ENCODE results near the gene UFD1. TPM values are rescaled to one million over a fixed set of nuclear protein-coding genes. Genes with fewer than 3 reads are reported as not detected.
A peak's percentile ranks its signal among the peaks of the same experiment; 100 is the strongest.
"Not testable (repeated sequence)": the region's sequence is repeated elsewhere in the genome, so short reads cannot be mapped to it uniquely, and the experiment has no call there.

The UFD1 gene
- total and polyA plus RNA-seq, 2 experiments from 2014 or later, result 23.4 to 77.3 TPM

- H3K27me3 ChIP-seq, result no peaks in the 10 kb centered on the region
- DNase-seq (ENCODE audit: low read depth in 1 of 2, low spot score in 1 of 2), result no peak
- H3K27ac ChIP-seq, result no peak overlapping the region
- TF ChIP-seq CTCF (IDR thresholded peaks at IDR 0.05; ENCODE audit: low read depth, low read length), result no peak
- peaks cover 19% of the 10 kb centered on the region for H3K36me3 ChIP-seq
- H3K4me1 ChIP-seq (ENCODE audit: low read depth), result peaks cover 16% of the 10 kb centered on the region
- H3K4me3 ChIP-seq, result no peak overlapping the region
- H3K9me3 ChIP-seq (ENCODE audit: low read depth), result no peaks in the 10 kb centered on the region
These were observed 29.6 kb downstream of the UFD1 start for GRCh38 chr22:19449422-19449767.

- no peaks in the 10 kb centered on the region for H3K27me3 ChIP-seq
- no peak for TF ChIP-seq CTCF (IDR thresholded peaks at IDR 0.05; ENCODE audit: low read depth, low read length)
- no peaks in the 10 kb centered on the region for H3K9me3 ChIP-seq (ENCODE audit: low read depth)
- H3K27ac ChIP-seq, result peak overlapping the region; percentile 97
- peaks cover 16% of the 10 kb centered on the region for H3K4me1 ChIP-seq (ENCODE audit: low read depth)
- DNase-seq (ENCODE audit: low read depth in 1 of 2, low spot score in 1 of 2), result no peak
- H3K36me3 ChIP-seq, result peaks cover 17% of the 10 kb centered on the region
- peak overlapping the region; percentile 63 for H3K4me3 ChIP-seq
These were observed 30.1 kb downstream of the UFD1 start for GRCh38 chr22:19448739-19449421.

- H3K27me3 ChIP-seq, result no peaks in the 10 kb centered on the region
- peaks cover 20% of the 10 kb centered on the region for H3K36me3 ChIP-seq
- H3K4me1 ChIP-seq (ENCODE audit: low read depth), result peaks cover 16% of the 10 kb centered on the region
- H3K9me3 ChIP-seq (ENCODE audit: low read depth), result no peaks in the 10 kb centered on the region
- peak; percentile 67 to 86 for DNase-seq (ENCODE audit: low read depth in 1 of 2, low spot score in 1 of 2)
- peak overlapping the region; percentile 97 for H3K27ac ChIP-seq
- peak overlapping the region; percentile 63 for H3K4me3 ChIP-seq
- no peak for TF ChIP-seq CTCF (IDR thresholded peaks at IDR 0.05; ENCODE audit: low read depth, low read length)
These were observed 30.9 kb downstream of the UFD1 start for GRCh38 chr22:19448076-19448607.

GRCh38 chr22:19447330-19448075 lies 31.5 kb downstream of the UFD1 start, which contains the start of gene C22orf39:
Gene C22orf39, minus strand, starts transcription at chr22:19447711. Its CDS starts 23 bp downstream, at chr22:19447688.
- H3K4me1 ChIP-seq (ENCODE audit: low read depth), result peaks cover 16% of the 10 kb centered on the region
- DNase-seq (ENCODE audit: low read depth in 1 of 2, low spot score in 1 of 2), result peak; percentile 95 to 96
- H3K4me3 ChIP-seq, result peak within 1 kb of the TSS; percentile 63
- no peaks in the 10 kb centered on the region for H3K9me3 ChIP-seq (ENCODE audit: low read depth)
- no peak for TF ChIP-seq CTCF (IDR thresholded peaks at IDR 0.05; ENCODE audit: low read depth, low read length)
- peaks cover 14% of the 10 kb centered on the region for H3K36me3 ChIP-seq
- H3K27me3 ChIP-seq, result no peaks in the 10 kb centered on the region
- H3K27ac ChIP-seq, result peak within 1 kb of the TSS; percentile 97

GRCh38 chr22:19446603-19447329 lies 32.2 kb downstream of the UFD1 start:
- no peaks in the 10 kb centered on the region for H3K9me3 ChIP-seq (ENCODE audit: low read depth)
- H3K36me3 ChIP-seq, result peaks cover 11% of the 10 kb centered on the region
- DNase-seq (ENCODE audit: low read depth in 1 of 2, low spot score in 1 of 2), result no peak
- H3K27ac ChIP-seq, result peak overlapping the region; percentile 97
- peaks cover 16% of the 10 kb centered on the region for H3K4me1 ChIP-seq (ENCODE audit: low read depth)
- no peaks in the 10 kb centered on the region for H3K27me3 ChIP-seq
- peak overlapping the region; percentile 63 for H3K4me3 ChIP-seq
- no peak for TF ChIP-seq CTCF (IDR thresholded peaks at IDR 0.05; ENCODE audit: low read depth, low read length)

GRCh38 chr22:19445279-19445982 lies 33.6 kb downstream of the UFD1 start:
- H3K4me3 ChIP-seq; DNase-seq (ENCODE audit: low read depth in 1 of 2, low spot score in 1 of 2); H3K27me3 ChIP-seq; H3K9me3 ChIP-seq (ENCODE audit: low read depth): not testable (repeated sequence)
- Histone ChIP-seq H3K27ac (peak overlapping the region; percentile 66), H3K36me3 (peaks cover 16% of the 10 kb centered on the region), H3K4me1 (ENCODE audit: low read depth) (peaks cover 16% of the 10 kb centered on the region)
